H9 (cell line): ENCODE data around the gene EML2. TPM values are rescaled to one million over a fixed set of nuclear protein-coding genes. Genes with fewer than 3 reads are reported as not detected.

Experiments used
- DNase-seq: peaks from one replicate; pipeline ENCODE4 v3.0.0-alpha.2; 2017
- H2AFZ ChIP-seq: one replicate; pipeline ENCODE4 v1.6.1; 2013; ENCODE audit warnings: mild to moderate bottlenecking, low read length, control low read depth, moderate library complexity
- H2AK5ac ChIP-seq: 2 replicates; pipeline ENCODE4 v1.6.1; 2013; ENCODE audit warnings: low read length, control low read depth, mixed read lengths; ENCODE audit not compliant: insufficient read length
- H2BK120ac ChIP-seq: one replicate; pipeline ENCODE4 v1.6.1; 2013; ENCODE audit warnings: low read depth, mild to moderate bottlenecking, low read length, control low read depth, inconsistent platforms; ENCODE audit not compliant: poor library complexity, severe bottlenecking
- H2BK12ac ChIP-seq: 2 replicates; pipeline ENCODE4 v1.6.1; 2013; ENCODE audit warnings: low read length, control low read depth, mixed read lengths, low read depth; ENCODE audit not compliant: insufficient read length
- H2BK15ac ChIP-seq: 2 replicates; pipeline ENCODE4 v1.6.1; 2013; ENCODE audit warnings: low read depth, low read length, control low read depth
- H2BK20ac ChIP-seq: one replicate; pipeline ENCODE4 v1.6.1; 2013; ENCODE audit warnings: low read depth, mild to moderate bottlenecking, low read length, control low read depth, inconsistent platforms; ENCODE audit not compliant: poor library complexity, severe bottlenecking
- H2BK5ac ChIP-seq: 2 replicates; pipeline ENCODE4 v1.6.1; 2013; ENCODE audit warnings: low read length, control low read depth, mixed read lengths; ENCODE audit not compliant: insufficient read length
- H3K14ac ChIP-seq: 2 replicates; pipeline ENCODE4 v1.6.1; 2013; ENCODE audit warnings: low read length, control low read depth; ENCODE audit not compliant: insufficient read depth
- H3K18ac ChIP-seq: 2 replicates; pipeline ENCODE4 v1.6.1; 2013; ENCODE audit warnings: low read depth, mild to moderate bottlenecking, mixed read lengths, low read length, control low read depth; ENCODE audit not compliant: insufficient read length
- H3K23ac ChIP-seq: 2 replicates; pipeline ENCODE4 v1.6.1; 2013; ENCODE audit warnings: low read length, control low read depth, mixed read lengths, low read depth; ENCODE audit not compliant: insufficient read length
- H3K23me2 ChIP-seq: 2 replicates; pipeline ENCODE4 v1.6.1; 2013; ENCODE audit warnings: low read depth, mild to moderate bottlenecking, mixed read lengths, low read length, control low read depth; ENCODE audit not compliant: insufficient read length, poor library complexity, severe bottlenecking
- H3K27ac ChIP-seq: 2 replicates; pipeline ENCODE4 v1.5.1; 2013; ENCODE audit warnings: low read length, control low read depth, mixed read lengths, low read depth; ENCODE audit not compliant: insufficient read length
- H3K27me3 ChIP-seq: 2 replicates; pipeline ENCODE4 v1.6.1; 2013; ENCODE audit warnings: low read length, control low read depth, inconsistent platforms; ENCODE audit not compliant: insufficient read depth
- H3K4ac ChIP-seq: 2 replicates; pipeline ENCODE4 v1.6.1; 2013; ENCODE audit warnings: low read depth, mild to moderate bottlenecking, control low read depth, inconsistent platforms, low read length, moderate library complexity
- H3K4me1 ChIP-seq: 2 replicates; pipeline ENCODE4 v1.6.1; 2013; ENCODE audit warnings: low read length, control low read depth, inconsistent platforms; ENCODE audit not compliant: insufficient read depth
- H3K4me2 ChIP-seq: 2 replicates; pipeline ENCODE4 v1.6.1; 2013; ENCODE audit warnings: low read length, control low read depth, mixed read lengths; ENCODE audit not compliant: insufficient read length, insufficient read depth
- H3K56ac ChIP-seq: 2 replicates; pipeline ENCODE4 v1.6.1; 2013; ENCODE audit warnings: low read depth, mild to moderate bottlenecking, mixed read lengths, low read length, control low read depth; ENCODE audit not compliant: insufficient read length
- H3K79me1 ChIP-seq: 2 replicates; pipeline ENCODE4 v1.6.1; 2013; ENCODE audit warnings: low read depth, mild to moderate bottlenecking, moderate library complexity, low read length, control low read depth, inconsistent platforms; ENCODE audit not compliant: insufficient read depth, poor library complexity, severe bottlenecking
- H3K79me2 ChIP-seq: 2 replicates; pipeline ENCODE4 v1.6.1; 2013; ENCODE audit warnings: low read length, control low read depth, inconsistent platforms; ENCODE audit not compliant: insufficient read depth
- H3K9ac ChIP-seq: 2 replicates; pipeline ENCODE4 v1.6.1; 2013; ENCODE audit warnings: low read length, control low read depth, mixed read lengths; ENCODE audit not compliant: insufficient read length; ENCODE audit errors: extremely low read depth
- H3K9me3 ChIP-seq: one replicate; pipeline ENCODE4 v1.6.1; 2013; ENCODE audit warnings: low read depth, low read length, inconsistent platforms; ENCODE audit not compliant: control insufficient read depth
- H3T11ph ChIP-seq: one replicate; pipeline ENCODE4 v1.6.1; 2013; ENCODE audit warnings: mild to moderate bottlenecking, low read length, control low read depth, inconsistent platforms
- H4K20me1 ChIP-seq: one replicate; pipeline ENCODE4 v1.6.1; 2013; ENCODE audit not compliant: control insufficient read depth, insufficient read length, insufficient read depth
- H4K5ac ChIP-seq: 2 replicates; pipeline ENCODE4 v1.6.1; 2013; ENCODE audit warnings: low read depth, mild to moderate bottlenecking, mixed read lengths, low read length, control low read depth; ENCODE audit not compliant: insufficient read length
- H4K8ac ChIP-seq: replicated peaks from 2 replicates; pipeline ENCODE4 v1.6.1; 2013; ENCODE audit warnings: low read length, control low read depth, mixed read lengths, low read depth; ENCODE audit not compliant: insufficient read length
- H4K91ac ChIP-seq: 2 replicates; pipeline ENCODE4 v1.6.1; 2013; ENCODE audit warnings: low read depth, mild to moderate bottlenecking, moderate library complexity, mixed read lengths, low read length, control low read depth; ENCODE audit not compliant: insufficient read length
- H3K27ac Mint-ChIP-seq, 3 experiments: 2 replicates in 2 of 3; 3 replicates in 1 of 3; pipeline ENCODE4 v1.8.0; 2020 to 2021; ENCODE audit warnings: mixed read lengths in 3 of 3, mild to moderate bottlenecking in 1 of 3, moderate library complexity in 1 of 3
- H3K27me3 Mint-ChIP-seq: 2 replicates; pipeline ENCODE4 v1.8.0; 2021; ENCODE audit warnings: low read depth, mild to moderate bottlenecking, moderate library complexity, mixed read lengths
- H3K36me3 Mint-ChIP-seq, 3 experiments: 2 replicates in 2 of 3; 3 replicates in 1 of 3; pipeline ENCODE4 v1.8.0; 2020 to 2021; ENCODE audit warnings: low read depth in 3 of 3, mixed read lengths in 3 of 3; ENCODE audit not compliant: insufficient read depth in 1 of 3
- H3K4me1 Mint-ChIP-seq, 2 experiments: 2 replicates each; pipeline ENCODE4 v1.8.0; 2020; ENCODE audit warnings: mixed read lengths in 2 of 2
- H3K4me3 Mint-ChIP-seq, 2 experiments: 2 replicates in 1 of 2; 3 replicates in 1 of 2; pipeline ENCODE4 v1.8.0; 2020 to 2021; ENCODE audit warnings: mild to moderate bottlenecking in 2 of 2, mixed read lengths in 2 of 2, moderate library complexity in 1 of 2
- H3K9me3 Mint-ChIP-seq, 2 experiments: 2 replicates in 1 of 2; 3 replicates in 1 of 2; pipeline ENCODE4 v1.8.0; 2020; ENCODE audit warnings: mild to moderate bottlenecking in 2 of 2, mixed read lengths in 2 of 2, moderate library complexity in 1 of 2
- WGBS: extraction: QIAGEN DNeasy Blood & Tissue Kit; methylation state at CpG from one replicate; pipeline ENCODE4 v1.1.7; 2013; ENCODE audit warnings: missing lambda C conversion rate, low lambda C conversion rate, mixed read lengths; ENCODE audit not compliant: insufficient read length; ENCODE audit errors: extremely low coverage; 5-methylcytosine and 5-hydroxymethylcytosine counted together
- total RNA-seq: library from RNA; stranded (reverse); gene quantifications from 2 replicates; pipeline ENCODE4 v1.2.1, GENCODE V29; 2021
- TF ChIP-seq, protein P1 (sequence below): fragments of 200-600 bp; sonication (generic); conservative IDR thresholded peaks from 3 replicates; pipeline ENCODE4 v1.8.0; 2021; ENCODE audit warnings: antibody characterized with exemption, mild to moderate bottlenecking

Gene EML2
- total RNA-seq, 1 experiment from 2014 or later: 22.6 TPM

- Mint-ChIP-seq H3K27ac (no peak overlapping the region), H3K4me3 (no peak overlapping the region; a peak in 1 of 5 replicates), H3K27me3 (peaks cover 53% of the 10 kb centered on the region), H3K4me1 (peaks cover 2 to 18% of the 10 kb centered on the region in 2 experiments), H3K36me3 (no peaks in the 10 kb centered on the region), H3K9me3 (peaks cover 0 to 6% of the 10 kb centered on the region in 2 experiments; a peak in 2 of 5 replicates)
- Histone ChIP-seq H4K91ac (no peak overlapping the region), H4K8ac (no peak overlapping the region), H3K27me3 (peaks cover 6% of the 10 kb centered on the region; the same call in 1 of the 2 replicates), H2BK20ac (no peak overlapping the region), H2AFZ (no peak overlapping the region), H3K56ac (no peak overlapping the region), H4K20me1 (no peaks in the 10 kb centered on the region), H2BK12ac (no peak overlapping the region), H2BK15ac (no peak overlapping the region), H3K4ac (no peak overlapping the region), H3K79me2 (no peaks in the 10 kb centered on the region), H3T11ph (no peak overlapping the region), H3K23me2 (no peaks in the 10 kb centered on the region), H3K27ac (no peak overlapping the region), H3K4me1 (no peaks in the 10 kb centered on the region), H2BK5ac (no peak overlapping the region), H2AK5ac (no peak overlapping the region), H3K4me2 (no peak overlapping the region), H3K23ac (no peak overlapping the region), H3K9me3 (no peaks in the 10 kb centered on the region), H3K18ac (no peak overlapping the region), H4K5ac (no peak overlapping the region), H2BK120ac (no peak overlapping the region), H3K79me1 (no peaks in the 10 kb centered on the region), H3K9ac (no peak overlapping the region), H3K14ac (no peak overlapping the region)
- TF ChIP-seq, protein P1, sequence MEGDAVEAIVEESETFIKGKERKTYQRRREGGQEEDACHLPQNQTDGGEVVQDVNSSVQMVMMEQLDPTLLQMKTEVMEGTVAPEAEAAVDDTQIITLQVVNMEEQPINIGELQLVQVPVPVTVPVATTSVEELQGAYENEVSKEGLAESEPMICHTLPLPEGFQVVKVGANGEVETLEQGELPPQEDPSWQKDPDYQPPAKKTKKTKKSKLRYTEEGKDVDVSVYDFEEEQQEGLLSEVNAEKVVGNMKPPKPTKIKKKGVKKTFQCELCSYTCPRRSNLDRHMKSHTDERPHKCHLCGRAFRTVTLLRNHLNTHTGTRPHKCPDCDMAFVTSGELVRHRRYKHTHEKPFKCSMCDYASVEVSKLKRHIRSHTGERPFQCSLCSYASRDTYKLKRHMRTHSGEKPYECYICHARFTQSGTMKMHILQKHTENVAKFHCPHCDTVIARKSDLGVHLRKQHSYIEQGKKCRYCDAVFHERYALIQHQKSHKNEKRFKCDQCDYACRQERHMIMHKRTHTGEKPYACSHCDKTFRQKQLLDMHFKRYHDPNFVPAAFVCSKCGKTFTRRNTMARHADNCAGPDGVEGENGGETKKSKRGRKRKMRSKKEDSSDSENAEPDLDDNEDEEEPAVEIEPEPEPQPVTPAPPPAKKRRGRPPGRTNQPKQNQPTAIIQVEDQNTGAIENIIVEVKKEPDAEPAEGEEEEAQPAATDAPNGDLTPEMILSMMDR: no peak
- no peak for DNase-seq
- no CpG with 5 or more reads among the region's 21 CpGs for WGBS
Measured at GRCh38 chr19:45591638-45592005, 47.6 kb downstream of the EML2 start.
